ENCODE measurements around the gene RALB.

The RALB gene

DNA sequence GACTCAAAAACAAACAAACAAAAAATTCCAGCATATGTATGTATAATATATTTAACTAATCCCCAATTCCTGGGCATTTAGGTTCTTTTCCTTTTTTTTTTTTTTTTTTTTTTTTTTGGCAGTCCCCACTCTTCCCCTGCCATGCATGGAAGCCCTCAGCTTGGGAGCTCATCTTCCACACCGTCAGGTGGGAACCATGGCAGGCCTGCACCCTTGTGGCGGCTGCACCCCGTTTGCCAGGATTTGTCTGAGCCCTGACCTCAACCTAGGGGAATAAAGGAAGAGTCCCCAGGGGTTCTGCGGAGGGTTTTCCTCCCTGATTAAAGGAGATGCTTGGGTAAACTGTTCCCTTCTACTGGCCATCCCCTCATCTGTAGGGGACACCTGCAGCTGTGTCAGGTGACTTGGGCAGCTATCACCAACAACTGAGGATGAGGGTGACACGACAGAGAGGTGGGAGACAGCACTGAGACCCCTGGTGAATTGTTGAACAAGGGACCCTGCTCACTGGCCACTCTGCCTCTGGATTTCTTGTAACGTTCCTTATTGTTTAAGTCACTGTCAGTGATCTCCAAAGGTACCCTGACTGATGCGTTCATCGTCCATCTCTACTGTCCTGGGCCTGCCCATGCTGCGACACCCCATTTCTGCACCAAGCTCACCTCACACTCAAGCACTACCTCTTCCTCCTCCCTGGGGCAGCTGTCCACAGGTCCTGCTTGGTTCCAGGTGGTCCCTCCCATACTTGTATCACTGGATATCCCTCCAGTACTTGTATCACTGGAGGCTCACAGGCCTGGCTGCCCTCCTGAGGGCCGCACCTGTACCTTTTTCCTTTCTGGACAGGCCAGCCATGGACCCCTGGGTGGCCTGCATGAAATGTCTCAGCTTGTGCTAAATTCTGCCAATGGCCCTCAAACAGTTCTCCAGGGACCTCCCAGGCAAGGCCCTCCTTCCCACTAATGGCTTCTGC is 44.0 kb upstream of the RALB start:
- TF ChIP-seq, protein P1, sequence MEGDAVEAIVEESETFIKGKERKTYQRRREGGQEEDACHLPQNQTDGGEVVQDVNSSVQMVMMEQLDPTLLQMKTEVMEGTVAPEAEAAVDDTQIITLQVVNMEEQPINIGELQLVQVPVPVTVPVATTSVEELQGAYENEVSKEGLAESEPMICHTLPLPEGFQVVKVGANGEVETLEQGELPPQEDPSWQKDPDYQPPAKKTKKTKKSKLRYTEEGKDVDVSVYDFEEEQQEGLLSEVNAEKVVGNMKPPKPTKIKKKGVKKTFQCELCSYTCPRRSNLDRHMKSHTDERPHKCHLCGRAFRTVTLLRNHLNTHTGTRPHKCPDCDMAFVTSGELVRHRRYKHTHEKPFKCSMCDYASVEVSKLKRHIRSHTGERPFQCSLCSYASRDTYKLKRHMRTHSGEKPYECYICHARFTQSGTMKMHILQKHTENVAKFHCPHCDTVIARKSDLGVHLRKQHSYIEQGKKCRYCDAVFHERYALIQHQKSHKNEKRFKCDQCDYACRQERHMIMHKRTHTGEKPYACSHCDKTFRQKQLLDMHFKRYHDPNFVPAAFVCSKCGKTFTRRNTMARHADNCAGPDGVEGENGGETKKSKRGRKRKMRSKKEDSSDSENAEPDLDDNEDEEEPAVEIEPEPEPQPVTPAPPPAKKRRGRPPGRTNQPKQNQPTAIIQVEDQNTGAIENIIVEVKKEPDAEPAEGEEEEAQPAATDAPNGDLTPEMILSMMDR (IDR thresholded peaks at IDR 0.05; ENCODE audit: low read depth, low read length, poor library complexity, severe bottlenecking) = no peak
- TF ChIP-seq EZH2phosphoT487 (IDR thresholded peaks at IDR 0.05; ENCODE audit: borderline replicate concordance, low read length) = no peak
- Histone ChIP-seq H3K27me3 (ENCODE audit: control insufficient read depth, low read length) (no peaks in the 10 kb centered on the region), H3K27ac (ENCODE audit: low read depth, low read length) (no peak overlapping the region), H3K9me2 (replicated peaks; ENCODE audit: control insufficient read depth, low read length) (no peaks in the 10 kb centered on the region), H3K9me3 (ENCODE audit: control insufficient read depth, insufficient read depth, low read length) (no peaks in the 10 kb centered on the region), H3K79me2 (ENCODE audit: control insufficient read depth, low read length) (no peaks in the 10 kb centered on the region), H4K20me1 (ENCODE audit: control insufficient read depth, insufficient read depth, low read depth, low read length) (no peaks in the 10 kb centered on the region), H3K4me2 (ENCODE audit: low read length) (no peak overlapping the region), H3K4me1 (ENCODE audit: control insufficient read depth, low read length) (no peaks in the 10 kb centered on the region), H3K4me3 (ENCODE audit: low read length) (no peak overlapping the region), H3F3A (ENCODE audit: control insufficient read depth, insufficient read depth) (no peaks in the 10 kb centered on the region), H3K36me3 (ENCODE audit: control insufficient read depth, low read length) (no peaks in the 10 kb centered on the region)

DNA sequence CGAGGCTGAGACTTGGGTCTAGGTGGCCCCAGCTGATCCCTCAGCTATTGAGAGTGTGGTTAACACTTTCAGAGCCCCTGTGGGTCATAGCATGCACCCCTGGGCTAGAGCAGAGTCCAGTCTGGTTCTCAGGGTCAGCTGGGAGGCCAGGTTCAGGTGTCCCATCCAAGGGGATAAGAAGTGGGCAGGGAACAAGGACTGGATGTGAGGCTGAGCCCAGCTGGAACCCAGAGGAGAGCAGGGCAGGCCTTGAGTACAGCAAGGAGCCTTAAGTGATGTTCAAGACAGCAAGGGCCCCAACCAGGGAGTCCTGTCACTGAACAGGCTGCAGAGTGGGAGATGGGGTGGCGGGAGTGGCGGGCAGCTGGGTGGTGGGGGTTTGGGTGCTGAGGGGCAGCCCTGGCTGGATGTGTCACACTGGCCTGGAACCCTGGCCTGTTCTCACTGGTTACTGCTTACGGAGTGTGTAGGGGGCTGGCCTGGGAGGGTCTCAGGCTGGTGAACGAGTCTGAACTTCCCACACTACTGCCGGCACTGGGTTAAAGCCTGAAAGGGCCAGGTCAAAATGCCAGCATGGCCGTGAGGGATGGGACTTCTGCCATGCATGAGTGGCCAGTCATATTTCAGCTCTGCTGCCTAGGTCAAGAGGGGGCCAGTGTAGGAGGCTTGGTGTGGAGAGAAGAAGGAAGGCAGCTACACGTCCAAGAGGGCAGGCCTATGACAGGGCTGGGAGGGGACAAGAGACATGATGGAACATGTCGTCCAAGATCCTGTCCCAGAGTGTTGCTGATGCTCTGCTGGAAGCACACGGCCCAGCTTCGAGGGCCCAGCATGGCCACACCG is 43.0 kb upstream of the RALB start:
- Histone ChIP-seq H3F3A (ENCODE audit: control insufficient read depth, insufficient read depth) (no peaks in the 10 kb centered on the region), H4K20me1 (ENCODE audit: control insufficient read depth, insufficient read depth, low read depth, low read length) (no peaks in the 10 kb centered on the region), H3K27ac (ENCODE audit: low read depth, low read length) (no peak overlapping the region), H3K4me2 (ENCODE audit: low read length) (no peak overlapping the region), H3K4me1 (ENCODE audit: control insufficient read depth, low read length) (no peaks in the 10 kb centered on the region), H3K79me2 (ENCODE audit: control insufficient read depth, low read length) (no peaks in the 10 kb centered on the region), H3K36me3 (ENCODE audit: control insufficient read depth, low read length) (no peaks in the 10 kb centered on the region), H3K9me3 (ENCODE audit: control insufficient read depth, insufficient read depth, low read length) (no peaks in the 10 kb centered on the region), H3K27me3 (ENCODE audit: control insufficient read depth, low read length) (no peaks in the 10 kb centered on the region), H3K9me2 (replicated peaks; ENCODE audit: control insufficient read depth, low read length) (no peaks in the 10 kb centered on the region), H3K4me3 (ENCODE audit: low read length) (no peak overlapping the region)
- no peak for TF ChIP-seq EZH2phosphoT487 (IDR thresholded peaks at IDR 0.05; ENCODE audit: borderline replicate concordance, low read length)

DNA sequence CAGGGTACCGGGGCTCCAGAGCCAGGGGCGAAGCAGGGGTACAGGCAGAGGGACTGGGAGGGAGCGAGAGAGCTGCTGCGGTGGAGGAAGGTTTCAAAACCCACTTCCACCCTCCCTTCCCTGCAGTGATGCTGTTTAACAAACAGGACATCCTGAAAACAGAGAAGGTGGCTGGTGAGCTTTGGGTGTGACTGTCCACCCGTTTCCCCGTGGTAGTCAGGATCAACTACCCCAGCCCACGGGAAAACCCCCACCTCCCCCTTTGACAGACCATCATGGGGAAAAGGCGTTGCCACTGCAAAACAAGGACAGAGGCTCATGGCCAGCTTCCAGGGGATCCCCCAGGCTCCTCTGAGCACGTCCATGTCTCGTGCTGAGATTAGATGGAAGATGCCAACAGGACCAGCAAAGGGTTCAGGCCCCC is 42.4 kb upstream of the RALB start:
- no peak overlapping the region for H3K4me2 ChIP-seq (ENCODE audit: low read length)
- no peaks in the 10 kb centered on the region for H3K9me3 ChIP-seq (ENCODE audit: control insufficient read depth, insufficient read depth, low read length)
- no peaks in the 10 kb centered on the region for H3K36me3 ChIP-seq (ENCODE audit: control insufficient read depth, low read length)
- no peaks in the 10 kb centered on the region for H4K20me1 ChIP-seq (ENCODE audit: control insufficient read depth, insufficient read depth, low read depth, low read length)
- H3K27me3 ChIP-seq (ENCODE audit: control insufficient read depth, low read length) = no peaks in the 10 kb centered on the region
- no peaks in the 10 kb centered on the region for H3F3A ChIP-seq (ENCODE audit: control insufficient read depth, insufficient read depth)
- H3K4me3 ChIP-seq (ENCODE audit: low read length) = no peak overlapping the region
- H3K79me2 ChIP-seq (ENCODE audit: control insufficient read depth, low read length) = no peaks in the 10 kb centered on the region
- no peaks in the 10 kb centered on the region for H3K9me2 ChIP-seq (replicated peaks; ENCODE audit: control insufficient read depth, low read length)
- H3K4me1 ChIP-seq (ENCODE audit: control insufficient read depth, low read length) = no peaks in the 10 kb centered on the region
- no peak overlapping the region for H3K27ac ChIP-seq (ENCODE audit: low read depth, low read length)
- TF ChIP-seq, protein P1 (IDR thresholded peaks at IDR 0.05; ENCODE audit: low read depth, low read length, poor library complexity, severe bottlenecking) = no peak
- TF ChIP-seq EZH2phosphoT487 (IDR thresholded peaks at IDR 0.05; ENCODE audit: borderline replicate concordance, low read length) = no peak
